PC-3 (cell line): ENCODE measurements around the gene PTPRE. TPM values are rescaled to one million over a fixed set of nuclear protein-coding genes. Genes with fewer than 3 reads are reported as not detected.

Experiments
- ATAC-seq: fragments of 200-7000 bp; cut with Tn5 transposase; 2 replicates; pipeline ENCODE4 v1.9.1; 2020; ENCODE audit warnings: mild to moderate bottlenecking, moderate library complexity
- BruUV-seq: library from RNA; stranded (reverse); fragments of 400-500 nt; replicated peaks from 2 replicates; lab custom pipeline; 2021; lab: Mats Ljungman, UMichigan
- CTCF ChIA-PET: fragments of 300-600 bp; sonication (Branson Sonifier 250); formaldehyde crosslinking; loops from one replicate; lab custom pipeline; 2022; ENCODE audit warnings: antibody characterized with exemption; lab: Charles Lee
- POLR2A ChIA-PET: fragments of 300-600 bp; sonication (Branson Sonifier 250); formaldehyde crosslinking; loops from one replicate; lab custom pipeline; 2022; ENCODE audit warnings: antibody characterized with exemption; ENCODE audit not compliant: unreplicated experiment; lab: Charles Lee
- DNase-seq: peaks from one replicate; pipeline ENCODE4 v3.0.0-alpha.2; 2015
- H2AFZ ChIP-seq: fragments of 300-600 bp; sonication (generic); 2 replicates; pipeline ENCODE4 v1.6.0; 2016; ENCODE audit warnings: antibody characterized with exemption, low read length
- H3F3A ChIP-seq: fragments of 300-600 bp; sonication (generic); one replicate; pipeline ENCODE4 v1.6.0; 2017; ENCODE audit warnings: antibody characterized with exemption, low read length, control low read depth, mild to moderate bottlenecking; ENCODE audit not compliant: unreplicated experiment
- H3K27ac ChIP-seq: fragments of 300-600 bp; sonication (generic); 2 replicates; pipeline ENCODE4 v1.5.1; 2016; ENCODE audit warnings: mild to moderate bottlenecking, low read length
- H3K27me3 ChIP-seq: fragments of 300-600 bp; sonication (generic); 2 replicates; pipeline ENCODE4 v1.6.1; 2016; ENCODE audit warnings: low read length, mixed read lengths
- H3K36me3 ChIP-seq: fragments of 300-600 bp; sonication (generic); 2 replicates; pipeline ENCODE4 v1.6.1; 2016; ENCODE audit warnings: low read depth, mixed run types, low read length, mixed read lengths
- H3K4me1 ChIP-seq: fragments of 300-600 bp; sonication (generic); 2 replicates; pipeline ENCODE4 v1.5.1; 2016; ENCODE audit warnings: low read length; ENCODE audit not compliant: insufficient read depth
- H3K4me2 ChIP-seq: fragments of 300-600 bp; sonication (generic); 2 replicates; pipeline ENCODE4 v1.6.0; 2016; ENCODE audit warnings: low read length
- H3K4me3 ChIP-seq: fragments of 300-600 bp; sonication (generic); 2 replicates; pipeline ENCODE4 v1.5.1; 2016; ENCODE audit warnings: mild to moderate bottlenecking, low read length, mixed read lengths
- H3K79me2 ChIP-seq: fragments of 300-600 bp; sonication (generic); 2 replicates; pipeline ENCODE4 v1.6.1; 2017; ENCODE audit warnings: low read length, mixed read lengths
- H3K9ac ChIP-seq: fragments of 300-600 bp; sonication (generic); 2 replicates; pipeline ENCODE4 v1.6.0; 2016; ENCODE audit warnings: mild to moderate bottlenecking, low read length
- H3K9me2 ChIP-seq: fragments of 300-600 bp; sonication (generic); replicated peaks from 2 replicates; pipeline ENCODE4 v1.6.1; 2016; ENCODE audit warnings: mixed run types, low read length, mixed read lengths
- H3K9me3 ChIP-seq: fragments of 300-600 bp; sonication (generic); 2 replicates; pipeline ENCODE4 v1.6.1; 2016; ENCODE audit warnings: low read length, mixed read lengths
- H4K20me1 ChIP-seq: fragments of 300-600 bp; sonication (generic); 2 replicates; pipeline ENCODE4 v1.6.1; 2016; ENCODE audit warnings: low read length, mixed read lengths
- CTCF ChIP-seq: fragments of 300-600 bp; sonication (generic); conservative IDR thresholded peaks from 2 replicates; pipeline ENCODE4 v1.5.1; 2017; ENCODE audit warnings: antibody characterized with exemption, low read depth, mild to moderate bottlenecking, low read length
- EZH2 ChIP-seq: fragments of 300-600 bp; sonication (generic); IDR thresholded peaks from one replicate; pipeline ENCODE4 v1.6.1; 2017; ENCODE audit warnings: antibody characterized with exemption, mild to moderate bottlenecking, low read length; ENCODE audit not compliant: unreplicated experiment
- EZH2phosphoT487 ChIP-seq: fragments of 300-600 bp; sonication (generic); IDR thresholded peaks from 2 replicates; pipeline ENCODE4 v1.6.1; 2018; ENCODE audit warnings: mild to moderate bottlenecking, antibody characterized with exemption, low read length, borderline replicate concordance
- intact Hi-C: fragments of 100-400 bp; cut with micrococcal nuclease; formaldehyde crosslinking; loops from 2 replicates; pipeline ENCODE4 v1.9.0; 2023
- total RNA-seq: library from RNA; depleted of rRNA; stranded (reverse); fragments of >200 nt; gene quantifications from 2 replicates; pipeline ENCODE4 v1.2.3, GENCODE V29; 2014

Gene PTPRE
- total RNA-seq, 1 experiment from 2014 or later = 3.1 TPM

DNA sequence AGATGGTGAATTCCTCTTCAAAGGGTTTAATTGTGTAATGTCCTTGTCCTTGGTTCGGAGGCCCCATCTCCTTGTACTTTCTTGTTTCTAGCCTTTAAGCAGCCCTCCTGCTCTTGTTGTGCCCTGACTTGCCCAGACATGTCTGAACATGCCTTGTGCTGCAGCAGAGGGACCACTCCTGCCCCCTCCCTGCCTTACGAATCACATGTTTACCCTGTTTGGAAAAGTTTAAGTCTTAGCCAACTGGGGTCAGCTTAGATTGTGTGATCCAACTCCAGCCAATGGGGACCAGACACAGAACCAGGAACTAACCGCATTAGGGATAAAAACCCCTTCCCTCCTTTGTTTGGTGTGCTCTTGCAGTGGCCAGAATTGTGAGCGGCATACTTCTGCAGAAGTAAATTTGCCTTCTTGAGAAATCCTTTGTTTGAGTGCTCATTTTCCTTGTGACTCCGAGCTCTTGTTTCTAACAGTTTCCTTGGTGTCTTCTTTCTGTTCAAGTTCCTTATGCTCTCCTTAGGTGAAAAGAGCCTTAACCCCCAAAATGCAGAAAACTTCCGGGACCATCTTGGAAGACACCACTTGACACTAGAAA is 43.6 kb upstream of the PTPRE start:
- TF ChIP-seq EZH2phosphoT487 = no peak
- TF ChIP-seq EZH2 = no peak
- no peak for TF ChIP-seq CTCF
- no peak overlapping the region for H2AFZ ChIP-seq

GRCh38 chr10:127866276-127867013 is 40.5 kb upstream of the PTPRE start:
- Histone ChIP-seq H3K9me3 (no peaks in the 10 kb centered on the region), H2AFZ (no peak overlapping the region), H3K36me3 (no peaks in the 10 kb centered on the region), H4K20me1 (no peaks in the 10 kb centered on the region), H3K79me2 (no peaks in the 10 kb centered on the region), H3K4me1 (no peaks in the 10 kb centered on the region), H3F3A (no peaks in the 10 kb centered on the region), H3K9ac (no peak overlapping the region), H3K4me2 (no peak overlapping the region), H3K9me2 (no peaks in the 10 kb centered on the region), H3K27ac (no peak overlapping the region), H3K4me3 (no peak overlapping the region), H3K27me3 (no peaks in the 10 kb centered on the region)
- intact Hi-C loops = no loop called here
- POLR2A ChIA-PET = no interaction called here
- no TSS peak for BruUV-seq
- ATAC-seq (no peak), DNase-seq (no peak)
- no peak for TF ChIP-seq CTCF
- no peak for TF ChIP-seq EZH2phosphoT487
- CTCF ChIA-PET = no interaction called here

More for the DNA sequence above, 43.6 kb upstream of the PTPRE start:
- Histone ChIP-seq H3K9ac (no peak overlapping the region), H3K27me3 (no peaks in the 10 kb centered on the region), H3K9me2 (no peaks in the 10 kb centered on the region), H3K4me2 (no peak overlapping the region), H3F3A (no peaks in the 10 kb centered on the region), H3K36me3 (no peaks in the 10 kb centered on the region), H3K27ac (no peak overlapping the region), H4K20me1 (no peaks in the 10 kb centered on the region), H3K4me1 (no peaks in the 10 kb centered on the region), H3K79me2 (no peaks in the 10 kb centered on the region), H3K9me3 (no peaks in the 10 kb centered on the region), H3K4me3 (no peak overlapping the region)
- DNase-seq (no peak), ATAC-seq (no peak)
- intact Hi-C loops = no loop called here
- ChIA-PET CTCF (no interaction called here), POLR2A (no interaction called here)
- BruUV-seq = no TSS peak

- intact Hi-C loops = no loop called here
- H3K9ac ChIP-seq = no peak overlapping the region
- H4K20me1 ChIP-seq = no peaks in the 10 kb centered on the region
- no peaks in the 10 kb centered on the region for H3K27me3 ChIP-seq
- TF ChIP-seq EZH2 = no peak
- no peak for TF ChIP-seq EZH2phosphoT487
- TF ChIP-seq CTCF = no peak
- H2AFZ ChIP-seq = no peak overlapping the region
- H3K4me2 ChIP-seq = no peak overlapping the region
- H3K9me3 ChIP-seq = no peaks in the 10 kb centered on the region
- ChIA-PET CTCF (no interaction called here), POLR2A (no interaction called here)
- H3F3A ChIP-seq = no peaks in the 10 kb centered on the region
- H3K9me2 ChIP-seq = no peaks in the 10 kb centered on the region
- no peak overlapping the region for H3K4me3 ChIP-seq
- no peak for DNase-seq
- no peak overlapping the region for H3K27ac ChIP-seq
- BruUV-seq = no TSS peak
- no peaks in the 10 kb centered on the region for H3K4me1 ChIP-seq
- no peaks in the 10 kb centered on the region for H3K36me3 ChIP-seq
- ATAC-seq = no peak
- no peaks in the 10 kb centered on the region for H3K79me2 ChIP-seq
Observed at GRCh38 chr10:127867805-127868204, 39.1 kb upstream of the PTPRE start.
